Measurements from ENCODE around the gene OR2H1. TPM values are rescaled to one million over a fixed set of nuclear protein-coding genes. Genes with fewer than 3 reads are reported as not detected.

OR2H1 gene
- total RNA-seq, 2 experiments from 2014 or later = not detected

GRCh38 chr6:29483735-29484134 is 26.8 kb downstream of the OR2H1 start:
- DNase-seq (no peak), ATAC-seq (ENCODE audit: poor library complexity) (no peak)
- Histone ChIP-seq H3K36me3 (ENCODE audit: insufficient read depth, low read length) (no peaks in the 10 kb centered on the region), H3K9me3 (ENCODE audit: control insufficient read depth in 1 of 2, insufficient read depth in 1 of 2, low read length in 2 of 2) (no peaks in the 10 kb centered on the region), H3K4me1 (ENCODE audit: insufficient read depth, low read length) (no peaks in the 10 kb centered on the region), H3K4me3 (ENCODE audit: low read length) (no peak overlapping the region), H3K27me3 (ENCODE audit: control insufficient read depth in 1 of 2, insufficient read depth in 2 of 2, low read length in 2 of 2) (peaks cover 5 to 6% of the 10 kb centered on the region in 2 experiments), H3K27ac (ENCODE audit: low read depth in 1 of 2, low read length in 2 of 2) (no peak overlapping the region)
- Mint-ChIP-seq H3K27ac (no peak overlapping the region), H3K4me1 (ENCODE audit: low read depth) (no peaks in the 10 kb centered on the region), H3K36me3 (ENCODE audit: low read depth) (no peaks in the 10 kb centered on the region), H3K9me3 (peaks cover 5% of the 10 kb centered on the region), H3K27me3 (peaks cover 60% of the 10 kb centered on the region), H3K4me3 (no peak overlapping the region)
- POLR2A ChIA-PET = no interaction called here
- CTCF ChIA-PET = no interaction called here
- TF ChIP-seq, protein P1, sequence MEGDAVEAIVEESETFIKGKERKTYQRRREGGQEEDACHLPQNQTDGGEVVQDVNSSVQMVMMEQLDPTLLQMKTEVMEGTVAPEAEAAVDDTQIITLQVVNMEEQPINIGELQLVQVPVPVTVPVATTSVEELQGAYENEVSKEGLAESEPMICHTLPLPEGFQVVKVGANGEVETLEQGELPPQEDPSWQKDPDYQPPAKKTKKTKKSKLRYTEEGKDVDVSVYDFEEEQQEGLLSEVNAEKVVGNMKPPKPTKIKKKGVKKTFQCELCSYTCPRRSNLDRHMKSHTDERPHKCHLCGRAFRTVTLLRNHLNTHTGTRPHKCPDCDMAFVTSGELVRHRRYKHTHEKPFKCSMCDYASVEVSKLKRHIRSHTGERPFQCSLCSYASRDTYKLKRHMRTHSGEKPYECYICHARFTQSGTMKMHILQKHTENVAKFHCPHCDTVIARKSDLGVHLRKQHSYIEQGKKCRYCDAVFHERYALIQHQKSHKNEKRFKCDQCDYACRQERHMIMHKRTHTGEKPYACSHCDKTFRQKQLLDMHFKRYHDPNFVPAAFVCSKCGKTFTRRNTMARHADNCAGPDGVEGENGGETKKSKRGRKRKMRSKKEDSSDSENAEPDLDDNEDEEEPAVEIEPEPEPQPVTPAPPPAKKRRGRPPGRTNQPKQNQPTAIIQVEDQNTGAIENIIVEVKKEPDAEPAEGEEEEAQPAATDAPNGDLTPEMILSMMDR (IDR thresholded peaks at IDR 0.05) = no peak
- intact Hi-C loops (cut with DNase I, micrococcal nuclease) = no loop called here

- Mint-ChIP-seq H3K4me3 (no peak overlapping the region), H3K27ac (no peak overlapping the region), H3K9me3 (peaks cover 5% of the 10 kb centered on the region), H3K36me3 (ENCODE audit: low read depth) (no peaks in the 10 kb centered on the region), H3K27me3 (peaks cover 60% of the 10 kb centered on the region), H3K4me1 (ENCODE audit: low read depth) (no peaks in the 10 kb centered on the region)
- H3K9me3 ChIP-seq (ENCODE audit: control insufficient read depth in 1 of 2, insufficient read depth in 1 of 2, low read length in 2 of 2) = no peaks in the 10 kb centered on the region
- ATAC-seq (ENCODE audit: poor library complexity) (no peak), DNase-seq (no peak)
- TF ChIP-seq, protein P1 (IDR thresholded peaks at IDR 0.05) = no peak
- no peaks in the 10 kb centered on the region for H3K4me1 ChIP-seq (ENCODE audit: insufficient read depth, low read length)
- H3K27me3 ChIP-seq (ENCODE audit: control insufficient read depth in 1 of 2, insufficient read depth in 2 of 2, low read length in 2 of 2) = peaks cover 10 to 13% of the 10 kb centered on the region in 2 experiments
- H3K4me3 ChIP-seq (ENCODE audit: low read length) = no peak overlapping the region
- ChIA-PET CTCF (no interaction called here), POLR2A (no interaction called here)
- intact Hi-C loops (cut with DNase I, micrococcal nuclease) = no loop called here
- H3K27ac ChIP-seq (ENCODE audit: low read depth in 1 of 2, low read length in 2 of 2) = no peak overlapping the region
- H3K36me3 ChIP-seq (ENCODE audit: insufficient read depth, low read length) = no peaks in the 10 kb centered on the region
Measured at GRCh38 chr6:29486577-29486976, 29.6 kb downstream of the OR2H1 start.

DNA sequence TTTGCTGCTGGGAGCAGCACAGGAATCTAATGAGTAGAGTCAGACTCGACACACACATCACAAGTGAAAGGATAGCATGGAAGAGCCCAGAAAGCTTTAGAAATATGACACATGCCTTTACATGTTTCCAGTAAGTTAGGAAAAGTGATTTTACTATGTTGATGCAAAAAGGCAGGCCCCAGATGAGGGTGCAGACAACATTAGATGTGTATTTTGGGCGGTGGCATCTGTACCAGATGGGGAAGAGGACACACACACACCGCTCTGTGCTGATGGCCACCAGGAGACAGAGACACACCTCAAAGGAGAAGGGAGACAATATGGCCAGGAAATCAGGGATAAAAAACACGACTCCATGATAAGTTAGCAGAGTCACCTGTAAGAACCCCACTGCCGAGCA is 30.2 kb downstream of the OR2H1 start:
- intact Hi-C loops (cut with DNase I, micrococcal nuclease) = no loop called here
- Histone ChIP-seq H3K9me3 (ENCODE audit: control insufficient read depth in 1 of 2, insufficient read depth in 1 of 2, low read length in 2 of 2) (no peaks in the 10 kb centered on the region), H3K27ac (ENCODE audit: low read depth in 1 of 2, low read length in 2 of 2) (no peak overlapping the region), H3K36me3 (ENCODE audit: insufficient read depth, low read length) (no peaks in the 10 kb centered on the region), H3K27me3 (ENCODE audit: control insufficient read depth in 1 of 2, insufficient read depth in 2 of 2, low read length in 2 of 2) (peaks cover 10 to 13% of the 10 kb centered on the region in 2 experiments), H3K4me1 (ENCODE audit: insufficient read depth, low read length) (no peaks in the 10 kb centered on the region), H3K4me3 (ENCODE audit: low read length) (no peak overlapping the region)
- Mint-ChIP-seq H3K4me1 (ENCODE audit: low read depth) (no peaks in the 10 kb centered on the region), H3K36me3 (ENCODE audit: low read depth) (no peaks in the 10 kb centered on the region), H3K27ac (no peak overlapping the region), H3K4me3 (no peak overlapping the region), H3K27me3 (peaks cover 56% of the 10 kb centered on the region), H3K9me3 (peaks cover 2% of the 10 kb centered on the region)
- ChIA-PET POLR2A (no interaction called here), CTCF (no interaction called here)
- TF ChIP-seq, protein P1 (IDR thresholded peaks at IDR 0.05) = no peak
- ATAC-seq (ENCODE audit: poor library complexity) = no peak
- DNase-seq = no peak

All from CD4-positive, alpha-beta T cell (primary cell).